GM23338 (cell line): ENCODE measurements around the gene APOBEC3A.

Source experiments
- CREB1 ChIP-seq: fragments of 250-450 bp; sonication (Bioruptor Pico); IDR thresholded peaks from 2 replicates; pipeline ENCODE4 v1.5.0; 2020; ENCODE audit warnings: low read depth, mild to moderate bottlenecking, moderate library complexity
- CTCF ChIP-seq, 2 experiments: fragments of 200-600 bp in 1 of 2; sonication (generic) in 1 of 2; conservative IDR thresholded peaks; 2 replicates each; pipeline versions ENCODE4 v1.5.1 to v1.6.1; 2016 to 2017; ENCODE audit warnings: antibody characterized with exemption in 2 of 2, low read depth in 2 of 2, mild to moderate bottlenecking in 2 of 2, moderate library complexity in 1 of 2
- ETS1 ChIP-seq: IDR thresholded peaks from 2 replicates; pipeline ENCODE4 v1.6.1; 2016; ENCODE audit warnings: antibody characterized with exemption
- EZH2 ChIP-seq: fragments of 200-600 bp; sonication (generic); IDR thresholded peaks from one replicate; pipeline ENCODE4 v1.8.0; 2017; ENCODE audit warnings: antibody characterized with exemption, mild to moderate bottlenecking, low read depth; ENCODE audit not compliant: unreplicated experiment
- EZH2phosphoT487 ChIP-seq: fragments of 200-600 bp; sonication (generic); IDR thresholded peaks from one replicate; pipeline ENCODE4 v1.8.1; 2018; ENCODE audit warnings: antibody characterized with exemption; ENCODE audit not compliant: unreplicated experiment
- JUNB ChIP-seq: IDR thresholded peaks from one replicate; pipeline ENCODE4 v1.6.1; 2016; ENCODE audit warnings: antibody characterized with exemption; ENCODE audit not compliant: unreplicated experiment
- POLR2AphosphoS5 ChIP-seq: IDR thresholded peaks from 2 replicates; pipeline ENCODE4 v1.6.1; 2016; ENCODE audit warnings: antibody characterized with exemption, low read depth
- STAT1 ChIP-seq: IDR thresholded peaks from one replicate; pipeline ENCODE4 v1.6.1; 2016; ENCODE audit warnings: antibody characterized with exemption; ENCODE audit not compliant: unreplicated experiment
- ZNF114 ChIP-seq: fragments of 250-450 bp; sonication (Bioruptor Pico); IDR thresholded peaks from 2 replicates; pipeline ENCODE4 v1.5.0; 2020; ENCODE audit warnings: mild to moderate bottlenecking, moderate library complexity
- ZNF331 ChIP-seq: fragments of 250-450 bp; sonication (Bioruptor Pico); IDR thresholded peaks from 2 replicates; pipeline ENCODE4 v1.5.0; 2020; ENCODE audit warnings: low read depth, mild to moderate bottlenecking, moderate library complexity
- ZNF462 ChIP-seq: fragments of 250-450 bp; sonication (Bioruptor Pico); IDR thresholded peaks from 2 replicates; pipeline ENCODE4 v1.5.0; 2020; ENCODE audit warnings: mild to moderate bottlenecking, moderate library complexity
- TF ChIP-seq, protein P1 (sequence below): IDR thresholded peaks from one replicate; pipeline ENCODE4 v1.6.1; 2018; ENCODE audit warnings: antibody characterized with exemption; ENCODE audit not compliant: unreplicated experiment

GRCh38 chr22:38972558-38972957 lies 15.1 kb downstream of the APOBEC3A start:
- TF ChIP-seq POLR2AphosphoS5 = no peak
- no peak for TF ChIP-seq EZH2
- TF ChIP-seq, protein P1, sequence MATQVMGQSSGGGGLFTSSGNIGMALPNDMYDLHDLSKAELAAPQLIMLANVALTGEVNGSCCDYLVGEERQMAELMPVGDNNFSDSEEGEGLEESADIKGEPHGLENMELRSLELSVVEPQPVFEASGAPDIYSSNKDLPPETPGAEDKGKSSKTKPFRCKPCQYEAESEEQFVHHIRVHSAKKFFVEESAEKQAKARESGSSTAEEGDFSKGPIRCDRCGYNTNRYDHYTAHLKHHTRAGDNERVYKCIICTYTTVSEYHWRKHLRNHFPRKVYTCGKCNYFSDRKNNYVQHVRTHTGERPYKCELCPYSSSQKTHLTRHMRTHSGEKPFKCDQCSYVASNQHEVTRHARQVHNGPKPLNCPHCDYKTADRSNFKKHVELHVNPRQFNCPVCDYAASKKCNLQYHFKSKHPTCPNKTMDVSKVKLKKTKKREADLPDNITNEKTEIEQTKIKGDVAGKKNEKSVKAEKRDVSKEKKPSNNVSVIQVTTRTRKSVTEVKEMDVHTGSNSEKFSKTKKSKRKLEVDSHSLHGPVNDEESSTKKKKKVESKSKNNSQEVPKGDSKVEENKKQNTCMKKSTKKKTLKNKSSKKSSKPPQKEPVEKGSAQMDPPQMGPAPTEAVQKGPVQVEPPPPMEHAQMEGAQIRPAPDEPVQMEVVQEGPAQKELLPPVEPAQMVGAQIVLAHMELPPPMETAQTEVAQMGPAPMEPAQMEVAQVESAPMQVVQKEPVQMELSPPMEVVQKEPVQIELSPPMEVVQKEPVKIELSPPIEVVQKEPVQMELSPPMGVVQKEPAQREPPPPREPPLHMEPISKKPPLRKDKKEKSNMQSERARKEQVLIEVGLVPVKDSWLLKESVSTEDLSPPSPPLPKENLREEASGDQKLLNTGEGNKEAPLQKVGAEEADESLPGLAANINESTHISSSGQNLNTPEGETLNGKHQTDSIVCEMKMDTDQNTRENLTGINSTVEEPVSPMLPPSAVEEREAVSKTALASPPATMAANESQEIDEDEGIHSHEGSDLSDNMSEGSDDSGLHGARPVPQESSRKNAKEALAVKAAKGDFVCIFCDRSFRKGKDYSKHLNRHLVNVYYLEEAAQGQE = no peak
- no peak for TF ChIP-seq CTCF (conservative IDR thresholded peaks at IDR 0.05; ENCODE audit: low read depth in 2 of 2)
- no peak for TF ChIP-seq ETS1
- no peak for TF ChIP-seq STAT1
- no peak for TF ChIP-seq JUNB
- TF ChIP-seq EZH2phosphoT487 = no peak
- no peak for TF ChIP-seq ZNF114 (CRISPR knock-in tag)
- TF ChIP-seq CREB1 (CRISPR knock-in tag) = no peak
- no peak for TF ChIP-seq ZNF462 (CRISPR knock-in tag)
- TF ChIP-seq ZNF331 (CRISPR knock-in tag) = no peak
